ENCODE data around the gene PPP1R18. TPM values are rescaled to one million over a fixed set of nuclear protein-coding genes. Genes with fewer than 3 reads are reported as not detected.
A peak's percentile ranks its signal among the peaks of the same experiment; 100 is the strongest.

Gene PPP1R18
- polyA plus RNA-seq, 3 donors from 2014 or later: 178 to 308 (median 245) TPM

- Mint-ChIP-seq H3K4me1 (peaks cover 42 to 44% of the 10 kb centered on the region in 2 donors), H3K4me3 (peak within 1 kb of the TSS; percentile 77 to 89 (median 84)), H3K27ac (peak within 1 kb of the TSS; percentile 74 to 94 (median 84)), H3K36me3 (peaks cover 0 to 4% (median 0%) of the 10 kb centered on the region in 3 donors), H3K9me3 (no peaks in the 10 kb centered on the region), H3K27me3 (ENCODE audit: low read depth in 3 of 3) (peaks cover 0 to 5% (median 5%) of the 10 kb centered on the region in 3 donors)
- peak; percentile 57 to 65 (median 58) for DNase-seq
These were observed 4.2 kb upstream of the PPP1R18 start, which contains the start of gene NRM for GRCh38 chr6:30690403-30691207. TSS of gene NRM (minus strand) at chr6:30690984. CDS start at chr6:30690974, 10 bp downstream.

- H3K9me3 Mint-ChIP-seq: no peaks in the 10 kb centered on the region
- peaks cover 4 to 9% (median 7%) of the 10 kb centered on the region in 3 donors for H3K27me3 Mint-ChIP-seq (ENCODE audit: low read depth in 3 of 3)
- H3K4me3 Mint-ChIP-seq: peak overlapping the region; percentile 77 to 89 (median 81)
- H3K36me3 Mint-ChIP-seq: peaks cover 4 to 10% (median 6%) of the 10 kb centered on the region in 3 donors
- H3K27ac Mint-ChIP-seq: peak overlapping the region; percentile 74 to 94 (median 82)
- peaks cover 49 to 50% of the 10 kb centered on the region in 2 donors for H3K4me1 Mint-ChIP-seq
- no peak for DNase-seq
These were observed 3.5 kb upstream of the PPP1R18 start for GRCh38 chr6:30689985-30690384.

- Mint-ChIP-seq H3K9me3 (no peaks in the 10 kb centered on the region), H3K4me3 (peak overlapping the region; percentile 62 to 100 (median 81)), H3K36me3 (peaks cover 6 to 12% (median 9%) of the 10 kb centered on the region in 3 donors), H3K4me1 (peaks cover 49 to 52% of the 10 kb centered on the region in 2 donors), H3K27me3 (ENCODE audit: low read depth in 3 of 3) (peaks cover 7 to 12% (median 8%) of the 10 kb centered on the region in 3 donors), H3K27ac (peak overlapping the region; percentile 79 to 99 (median 94))
- no peak for DNase-seq
These were observed 2.8 kb upstream of the PPP1R18 start for GRCh38 chr6:30689022-30689865.

- Mint-ChIP-seq H3K4me3 (peak overlapping the region; percentile 98 to 100 (median 99)), H3K4me1 (peaks cover 52 to 53% of the 10 kb centered on the region in 2 donors), H3K27me3 (ENCODE audit: low read depth in 3 of 3) (peaks cover 7 to 13% (median 11%) of the 10 kb centered on the region in 3 donors), H3K36me3 (peaks cover 11 to 13% (median 12%) of the 10 kb centered on the region in 3 donors), H3K27ac (peak overlapping the region; percentile 87 to 99 (median 94)), H3K9me3 (no peaks in the 10 kb centered on the region)
- DNase-seq: no peak
These were observed 2.1 kb upstream of the PPP1R18 start for GRCh38 chr6:30688569-30688968.

- peaks cover 8 to 15% (median 11%) of the 10 kb centered on the region in 3 donors for H3K27me3 Mint-ChIP-seq (ENCODE audit: low read depth in 3 of 3)
- H3K27ac Mint-ChIP-seq: peak overlapping the region; percentile 87 to 99 (median 94)
- peaks cover 52 to 56% of the 10 kb centered on the region in 2 donors for H3K4me1 Mint-ChIP-seq
- no peaks in the 10 kb centered on the region for H3K9me3 Mint-ChIP-seq
- DNase-seq: no peak
- H3K4me3 Mint-ChIP-seq: peak overlapping the region; percentile 98 to 100 (median 99)
- H3K36me3 Mint-ChIP-seq: peaks cover 11 to 14% (median 12%) of the 10 kb centered on the region in 3 donors
These were observed 1.4 kb upstream of the PPP1R18 start for GRCh38 chr6:30687659-30688431.

- no peaks in the 10 kb centered on the region for H3K9me3 Mint-ChIP-seq
- peak overlapping the region; percentile 87 to 99 (median 94) for H3K27ac Mint-ChIP-seq
- peaks cover 16 to 22% (median 18%) of the 10 kb centered on the region in 3 donors for H3K27me3 Mint-ChIP-seq (ENCODE audit: low read depth in 3 of 3)
- peaks cover 12 to 17% (median 15%) of the 10 kb centered on the region in 3 donors for H3K36me3 Mint-ChIP-seq
- peak overlapping the region; percentile 98 to 100 (median 99) for H3K4me3 Mint-ChIP-seq
- peak; percentile 55 to 59 (median 56) for DNase-seq
- peaks cover 58 to 61% of the 10 kb centered on the region in 2 donors for H3K4me1 Mint-ChIP-seq
These were observed 638 bp upstream of the PPP1R18 start for GRCh38 chr6:30686908-30687658.

GRCh38 chr6:30685157-30686008 is 1.1 kb downstream of the PPP1R18 start:
- H3K27me3 Mint-ChIP-seq (ENCODE audit: low read depth in 3 of 3): peaks cover 16 to 25% (median 16%) of the 10 kb centered on the region in 3 donors
- peak in 1 of 3 donors; percentile 21 for DNase-seq
- H3K4me3 Mint-ChIP-seq: peak overlapping the region; percentile 98 to 100 (median 99)
- no peaks in the 10 kb centered on the region for H3K9me3 Mint-ChIP-seq
- H3K36me3 Mint-ChIP-seq: peaks cover 18 to 22% (median 20%) of the 10 kb centered on the region in 3 donors
- H3K4me1 Mint-ChIP-seq: peaks cover 62 to 69% of the 10 kb centered on the region in 2 donors
- peak overlapping the region; percentile 91 to 99 (median 96) for H3K27ac Mint-ChIP-seq

- H3K4me1 Mint-ChIP-seq: peaks cover 62 to 69% of the 10 kb centered on the region in 2 donors
- H3K4me3 Mint-ChIP-seq: peak overlapping the region; percentile 98 to 100 (median 99)
- no peaks in the 10 kb centered on the region for H3K9me3 Mint-ChIP-seq
- peaks cover 16 to 25% (median 16%) of the 10 kb centered on the region in 3 donors for H3K27me3 Mint-ChIP-seq (ENCODE audit: low read depth in 3 of 3)
- peak overlapping the region; percentile 95 to 100 (median 99) for H3K27ac Mint-ChIP-seq
- peak; percentile 40 to 43 (median 42) for DNase-seq
- peaks cover 25 to 29% (median 29%) of the 10 kb centered on the region in 3 donors for H3K36me3 Mint-ChIP-seq
These were observed 1.9 kb downstream of the PPP1R18 start for GRCh38 chr6:30684386-30685156.

GRCh38 chr6:30683980-30684338 is 2.5 kb downstream of the PPP1R18 start:
- Mint-ChIP-seq H3K27me3 (ENCODE audit: low read depth in 3 of 3) (peaks cover 16 to 25% (median 17%) of the 10 kb centered on the region in 3 donors), H3K9me3 (no peaks in the 10 kb centered on the region), H3K36me3 (peaks cover 27 to 33% (median 31%) of the 10 kb centered on the region in 3 donors), H3K27ac (peak overlapping the region; percentile 95 to 100 (median 99)), H3K4me1 (peaks cover 62 to 69% of the 10 kb centered on the region in 2 donors), H3K4me3 (peak overlapping the region; percentile 98 to 100 (median 99))
- no peak for DNase-seq

GRCh38 chr6:30683183-30683979 is 3.1 kb downstream of the PPP1R18 start:
- no peaks in the 10 kb centered on the region for H3K9me3 Mint-ChIP-seq
- peaks cover 30 to 36% (median 34%) of the 10 kb centered on the region in 3 donors for H3K36me3 Mint-ChIP-seq
- DNase-seq: peak in 1 of 3 donors; percentile 23
- H3K4me3 Mint-ChIP-seq: peak overlapping the region; percentile 98 to 100 (median 99)
- peaks cover 16 to 23% (median 17%) of the 10 kb centered on the region in 3 donors for H3K27me3 Mint-ChIP-seq (ENCODE audit: low read depth in 3 of 3)
- peaks cover 61 to 68% of the 10 kb centered on the region in 2 donors for H3K4me1 Mint-ChIP-seq
- H3K27ac Mint-ChIP-seq: peak overlapping the region; percentile 95 to 100 (median 99)

All from immature natural killer cell (primary cell).